GM19035 (cell line): Measurements from ENCODE around the gene BDP1.
A peak's percentile ranks its signal among the peaks of the same experiment; 100 is the strongest.
"Not testable (repeated sequence)": the region's sequence is repeated elsewhere in the genome, so short reads cannot be mapped to it uniquely, and the experiment has no call there.

ENCODE experiments used
- ATAC-seq: cut with Tn5 transposase; IDR thresholded peaks from one replicate; pipeline ENCODE4 v1.9.1; 2021; ENCODE audit not compliant: unreplicated experiment

Gene BDP1, protein sequence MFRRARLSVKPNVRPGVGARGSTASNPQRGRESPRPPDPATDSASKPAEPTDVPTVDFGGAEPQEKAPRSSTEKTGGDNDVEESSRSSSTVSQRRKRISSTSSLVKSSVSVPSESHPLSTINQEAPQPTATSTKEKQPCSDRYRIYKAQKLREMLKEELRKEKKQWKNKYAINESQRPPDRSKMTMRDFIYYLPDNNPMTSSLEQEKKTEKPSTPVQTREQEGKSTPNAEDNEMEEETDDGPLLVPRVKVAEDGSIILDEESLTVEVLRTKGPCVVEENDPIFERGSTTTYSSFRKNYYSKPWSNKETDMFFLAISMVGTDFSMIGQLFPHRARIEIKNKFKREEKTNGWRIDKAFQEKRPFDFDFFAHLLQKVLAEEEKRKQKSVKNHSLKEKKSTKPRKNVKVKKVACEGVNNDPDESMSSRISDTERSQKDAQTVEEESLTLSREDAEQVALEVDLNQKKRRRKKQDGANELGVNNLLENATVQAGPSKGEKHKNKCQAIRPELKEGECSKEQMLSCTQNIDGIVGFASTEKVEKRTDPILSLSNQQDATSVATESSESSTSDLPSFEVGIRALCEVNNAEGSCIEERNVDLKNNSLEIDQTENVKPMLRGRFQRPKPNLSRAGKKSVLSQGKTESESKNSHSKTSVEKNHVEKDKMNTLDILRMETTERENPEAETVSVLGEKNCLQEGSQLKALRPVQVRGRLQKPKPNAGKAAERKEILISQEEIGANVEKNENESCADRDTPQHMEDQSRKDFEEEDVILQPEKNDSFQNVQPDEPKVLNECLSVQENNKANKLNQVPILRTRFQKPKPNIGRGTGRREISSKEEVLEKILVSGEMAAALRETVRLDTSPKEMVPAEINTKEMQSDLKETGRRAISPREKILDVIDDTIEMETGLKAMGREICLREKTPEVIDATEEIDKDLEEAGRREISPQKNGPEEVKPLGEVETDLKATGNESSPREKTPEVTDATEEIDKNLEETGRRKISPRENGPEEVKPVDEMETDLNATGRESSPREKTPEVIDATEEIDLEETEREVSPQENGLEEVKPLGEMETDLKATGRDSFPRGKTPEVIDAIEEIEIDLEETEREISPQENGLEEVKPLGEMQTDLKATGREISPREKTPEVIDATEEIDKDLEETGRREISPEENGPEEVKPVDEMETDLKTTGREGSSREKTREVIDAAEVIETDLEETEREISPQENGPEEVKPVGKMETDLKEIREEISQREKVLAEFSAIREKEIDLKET (N-terminal part only)

GRCh38 chr5:71455427-71456361 lies at the start of gene BDP1:
BDP1 (plus strand) TSS chr5:71455651; CDS start chr5:71455878, 227 bp downstream.
- ATAC-seq: peak; percentile 96

DNA sequence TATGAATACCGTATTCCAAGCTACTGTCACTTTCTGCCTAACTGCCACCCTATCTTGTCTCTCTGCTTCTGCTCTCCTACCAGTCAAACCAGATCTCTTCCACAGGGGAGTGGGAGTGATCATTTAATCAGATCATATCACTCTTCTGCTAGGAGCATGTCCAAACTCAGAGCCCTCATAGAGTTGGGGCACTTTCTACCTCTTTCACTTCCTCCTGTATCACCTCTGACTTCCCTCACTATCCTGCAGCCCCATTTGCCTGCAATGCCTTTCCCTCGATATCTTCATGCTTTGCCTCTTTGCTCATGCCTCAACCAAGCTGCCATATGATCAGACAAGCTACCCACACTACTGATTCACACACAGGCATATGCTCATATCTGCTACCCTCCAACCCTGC lies 45.4 kb upstream of the BDP1 start:
- ATAC-seq: not testable (repeated sequence)

DNA sequence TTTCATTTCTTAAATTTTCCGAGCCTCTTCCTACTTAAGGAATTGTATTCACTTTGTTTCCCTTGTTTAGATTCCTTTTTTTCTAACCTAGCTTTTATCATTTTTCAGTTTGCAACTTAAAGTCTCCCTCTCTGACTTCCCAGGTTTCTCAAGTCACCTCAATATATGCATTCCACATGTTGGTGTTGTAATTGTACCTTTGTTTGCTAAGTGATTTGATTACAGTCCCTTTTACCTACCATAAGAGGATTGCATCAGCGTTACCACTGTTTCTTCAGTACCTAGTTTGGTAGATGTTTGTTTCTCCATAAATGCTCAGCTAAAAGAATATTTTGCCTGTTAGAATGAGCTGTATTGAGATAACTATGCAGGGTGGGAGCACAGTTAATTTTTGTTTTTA lies 39.8 kb upstream of the BDP1 start:
- not testable (repeated sequence) for ATAC-seq

DNA sequence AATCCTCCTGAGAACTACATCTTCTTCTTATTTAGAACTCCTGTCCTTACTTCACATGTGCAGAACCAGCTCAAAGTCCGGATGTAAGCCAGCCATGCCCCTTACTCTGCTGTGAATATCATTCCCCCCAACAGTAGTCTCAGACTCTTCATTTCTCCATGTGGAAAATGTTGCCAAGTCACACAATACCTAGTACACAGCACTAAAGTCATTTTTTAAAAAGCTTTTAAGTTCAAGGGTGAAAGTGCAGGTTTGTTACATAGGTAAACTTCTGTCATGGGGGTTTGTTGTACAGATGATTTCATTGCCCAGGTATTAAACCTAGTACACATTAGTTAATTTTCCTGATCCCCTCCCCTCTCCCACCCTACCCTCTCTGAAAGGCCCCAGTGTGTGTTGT lies 37.4 kb upstream of the BDP1 start:
- ATAC-seq: not testable (repeated sequence)

DNA sequence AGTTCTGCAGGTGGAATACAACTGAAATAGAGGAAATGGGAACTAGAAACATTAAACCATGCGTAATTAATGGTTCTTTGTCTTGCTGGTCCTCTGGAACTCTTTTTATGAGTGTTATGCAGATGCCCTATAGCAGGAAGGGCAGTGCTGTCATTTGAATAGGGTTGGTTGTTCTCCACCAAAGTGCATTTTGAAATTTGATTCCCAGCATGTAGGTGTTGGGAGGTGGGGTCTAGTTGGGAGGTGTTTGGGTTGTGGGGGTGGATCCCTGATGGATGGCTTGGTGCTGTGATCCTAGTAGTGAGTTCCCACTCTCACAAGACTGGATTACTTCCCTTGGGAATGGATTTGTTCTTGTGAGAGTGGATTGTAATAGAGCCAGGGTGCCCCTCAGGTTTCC lies 34.2 kb upstream of the BDP1 start:
- not testable (repeated sequence) for ATAC-seq

DNA sequence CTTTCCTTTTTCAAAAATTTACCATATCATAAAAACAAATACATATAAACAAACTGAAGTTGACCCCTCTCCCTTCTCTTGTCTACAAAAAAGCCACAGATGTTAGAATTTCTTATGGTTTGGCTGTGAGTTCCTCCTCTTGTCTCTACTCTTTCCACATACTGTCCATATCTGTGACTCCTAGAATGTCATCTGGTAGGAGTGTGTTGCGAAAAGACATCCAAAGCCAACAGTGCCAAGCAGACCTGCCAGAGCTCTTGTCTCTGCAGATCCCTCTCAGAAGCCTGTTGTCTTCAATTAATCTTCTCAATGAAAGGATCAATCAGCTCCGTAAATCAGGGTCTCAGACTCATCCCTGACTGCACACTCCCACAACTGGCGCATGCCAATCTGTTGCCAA lies 31.6 kb upstream of the BDP1 start:
- ATAC-seq: not testable (repeated sequence)

- not testable (repeated sequence) for ATAC-seq
Observed at GRCh38 chr5:71426686-71427474, 28.6 kb upstream of the BDP1 start.

DNA sequence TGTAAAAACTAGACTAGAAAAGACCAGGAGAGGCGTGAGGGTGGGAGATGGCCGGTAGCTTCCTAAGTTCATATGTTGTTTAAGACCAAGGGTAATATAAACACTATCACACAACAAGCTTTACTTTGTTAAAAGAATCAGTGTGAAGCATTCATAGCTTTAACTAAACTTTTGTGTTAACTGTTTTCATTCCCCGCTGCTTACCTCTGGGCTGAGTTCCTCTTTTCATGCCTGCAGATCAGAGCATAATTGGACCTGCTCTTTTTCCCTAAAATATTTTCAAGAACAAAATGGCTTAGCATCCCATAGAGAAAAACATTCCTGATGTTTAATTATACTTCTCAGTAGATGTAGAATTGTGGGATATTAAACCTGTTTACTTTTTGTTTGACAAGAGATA lies 23.0 kb upstream of the BDP1 start:
- ATAC-seq: not testable (repeated sequence)

GRCh38 chr5:71434825-71435224 lies 20.6 kb upstream of the BDP1 start:
- not testable (repeated sequence) for ATAC-seq

DNA sequence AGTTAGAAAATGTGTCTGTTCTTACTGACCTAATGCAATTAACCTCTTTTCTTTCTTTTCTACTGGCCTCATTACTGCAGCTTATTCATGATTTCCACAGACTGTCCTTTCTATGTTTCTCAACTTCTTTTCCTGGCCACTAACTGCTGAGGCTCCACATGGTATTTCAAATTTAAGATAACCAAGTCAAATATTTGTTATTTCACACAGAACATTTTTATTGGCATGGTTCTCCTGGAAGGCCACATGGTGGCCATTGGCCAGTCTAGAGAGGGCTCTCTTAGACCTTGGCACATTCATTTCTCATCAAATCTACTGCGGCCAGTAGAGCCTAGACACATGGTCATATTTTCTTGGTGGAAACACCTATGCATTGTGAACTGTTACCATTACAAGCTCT lies 13.9 kb upstream of the BDP1 start:
- ATAC-seq: not testable (repeated sequence)

- not testable (repeated sequence) for ATAC-seq
Observed at GRCh38 chr5:71443891-71444290, 11.6 kb upstream of the BDP1 start.

DNA sequence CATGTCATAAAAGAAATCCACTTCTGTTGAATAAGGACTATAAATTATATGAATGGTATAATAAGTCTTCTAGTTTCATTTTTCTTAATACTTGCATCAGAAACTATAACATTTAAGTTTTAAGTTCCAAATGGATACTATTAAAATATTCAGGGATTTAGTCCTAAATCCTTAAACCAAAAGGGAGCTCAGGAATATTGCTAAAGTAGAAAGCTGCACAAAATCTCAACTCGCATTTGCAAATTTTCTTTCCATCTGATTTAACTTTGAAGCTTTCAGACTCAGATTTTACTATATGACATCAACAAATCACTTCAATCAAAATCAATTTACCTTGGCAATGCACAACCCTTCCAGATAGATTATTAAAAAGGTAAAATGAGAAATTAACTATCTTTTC lies 10.4 kb upstream of the BDP1 start:
- ATAC-seq: not testable (repeated sequence)

- not testable (repeated sequence) for ATAC-seq
Observed at GRCh38 chr5:71445523-71446152, 9.8 kb upstream of the BDP1 start.

DNA sequence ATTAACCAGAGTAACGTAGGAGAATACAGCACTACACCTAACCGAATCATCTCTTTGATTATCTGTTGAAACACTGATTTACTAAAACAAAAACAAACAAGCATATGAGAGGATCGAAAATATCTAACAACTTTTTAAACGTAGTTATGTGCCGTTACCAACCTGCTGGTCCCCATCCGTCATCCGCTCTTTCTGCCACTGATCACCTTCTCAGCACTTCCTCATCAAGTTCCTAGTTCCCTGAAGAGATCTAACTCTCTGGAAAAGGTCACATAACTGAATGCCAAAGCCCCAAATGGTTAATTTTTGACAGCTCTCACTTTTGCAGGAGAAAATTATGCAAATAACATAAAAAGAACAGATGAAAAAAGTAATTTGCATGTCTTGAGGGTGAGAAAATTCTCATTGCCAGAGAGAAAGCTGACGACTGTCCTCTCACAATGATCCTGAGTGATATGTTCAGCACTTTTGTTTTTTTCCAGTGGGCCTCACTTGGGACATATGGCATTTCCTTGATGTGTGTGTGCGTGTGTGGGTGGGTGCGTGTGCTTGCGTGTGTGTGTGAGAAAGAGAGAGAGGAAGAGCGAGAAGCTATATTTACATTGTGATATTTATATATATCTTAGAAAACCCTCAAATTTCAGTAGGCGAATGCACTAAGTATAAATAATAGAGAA lies 8.8 kb upstream of the BDP1 start:
- ATAC-seq: not testable (repeated sequence)

DNA sequence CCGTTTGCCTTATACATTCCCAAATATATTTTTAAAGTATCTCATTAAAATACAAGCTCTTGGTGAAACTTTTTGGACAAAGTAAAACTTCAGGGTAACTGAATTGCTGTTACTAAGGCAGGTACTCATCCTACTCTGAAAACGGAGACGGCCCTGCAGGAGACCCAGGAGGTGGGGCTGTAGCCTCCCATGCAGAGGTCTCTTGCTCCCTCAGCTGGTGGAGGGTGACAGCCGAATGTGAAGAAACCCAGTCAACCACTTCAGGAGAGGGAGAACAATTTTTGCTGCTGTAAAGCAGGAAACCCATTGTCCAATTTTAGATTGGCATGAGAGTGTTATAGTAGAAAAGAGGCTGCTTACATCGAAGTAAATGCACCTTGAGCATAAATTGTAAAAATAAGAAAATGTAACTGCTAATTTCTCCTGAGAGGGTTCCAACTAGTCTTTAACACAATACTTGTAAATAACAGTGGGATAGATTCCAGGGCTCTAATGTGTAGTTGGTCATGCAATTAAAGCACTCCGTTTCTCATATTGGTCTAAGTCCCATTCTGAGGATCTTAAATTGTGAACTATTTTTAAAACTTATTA lies 8.1 kb upstream of the BDP1 start:
- ATAC-seq: peak; percentile 88

GRCh38 chr5:71452876-71453275 lies 2.6 kb upstream of the BDP1 start:
- ATAC-seq: no peak

DNA sequence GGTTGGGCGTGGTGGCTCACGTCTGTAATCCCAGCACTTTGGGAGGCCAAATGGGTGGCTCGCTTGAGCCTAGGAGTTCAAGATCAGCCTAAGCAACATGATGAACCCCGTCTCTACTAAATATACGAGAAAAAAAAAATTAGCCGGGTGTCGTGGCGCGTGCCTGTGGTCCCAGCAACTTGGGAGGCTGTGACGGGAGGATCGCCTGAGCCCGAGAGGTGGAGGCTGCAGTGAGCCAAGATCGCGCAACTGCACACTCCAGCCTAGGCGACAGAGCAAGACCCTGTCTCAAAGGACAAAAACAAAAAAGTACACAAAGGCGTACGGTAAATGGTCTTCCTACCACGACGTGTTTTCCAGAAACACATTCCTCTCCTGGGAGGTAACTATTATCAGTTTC lies 538 bp upstream of the BDP1 start:
- ATAC-seq: no peak

- ATAC-seq: no peak
Observed at GRCh38 chr5:71456362-71456743, 902 bp downstream of the BDP1 start.
